ENCODE measurements around the gene NTNG2. TPM values are rescaled to one million over a fixed set of nuclear protein-coding genes. Genes with fewer than 3 reads are reported as not detected.

Gene NTNG2
- total and polyA plus RNA-seq, 2 donors (not counting 1 experiment from before 2014, with no cell fraction given): 5.0 to 6.6 TPM

- Histone ChIP-seq H2AFZ (ENCODE audit: insufficient read depth, low read depth, low read length, poor library complexity, severe bottlenecking) (no peak overlapping the region), H3K9ac (ENCODE audit: low read length) (no peak overlapping the region), H3K4me1 (ENCODE audit: control insufficient read depth in 2 of 2, insufficient read depth in 2 of 2, low read length in 2 of 2) (peaks cover 2 to 3% of the 10 kb centered on the region in 2 donors), H3K4me3 (ENCODE audit: control extremely low read depth in 1 of 5, extremely low read depth in 1 of 5, insufficient read depth in 1 of 5, low read depth in 2 of 5, low read length in 4 of 5) (no peak overlapping the region), H3K27me3 (replicated peaks in 1 of 4; ENCODE audit: control extremely low read depth in 1 of 4, control insufficient read depth in 3 of 4, insufficient read depth in 4 of 4, low read length in 3 of 4) (peaks cover 0 to 35% (median 10%) of the 10 kb centered on the region in 4 experiments), H3K27ac (ENCODE audit: low read length in 2 of 2) (no peak overlapping the region), H4K20me1 (ENCODE audit: control insufficient read depth, insufficient read depth, low read length, poor library complexity, severe bottlenecking) (no peaks in the 10 kb centered on the region), H3K9me3 (ENCODE audit: control extremely low read depth in 1 of 3, control insufficient read depth in 2 of 3, insufficient read depth in 1 of 3, low read length in 2 of 3) (peaks cover 0 to 6% (median 0%) of the 10 kb centered on the region in 3 donors), H3K36me3 (replicated peaks in 1 of 2; ENCODE audit: control extremely low read depth in 1 of 2, control insufficient read depth in 1 of 2, extremely low read depth in 1 of 2, insufficient read depth in 2 of 2, low read length in 1 of 2) (no peaks in the 10 kb centered on the region), H3K79me2 (ENCODE audit: control insufficient read depth, insufficient read depth, low read length) (no peaks in the 10 kb centered on the region), H3K4me2 (replicated peaks; ENCODE audit: low read depth, low read length, poor library complexity, severe bottlenecking) (no peak overlapping the region)
- Mint-ChIP-seq H3K27ac (no peak overlapping the region), H3K9me3 (ENCODE audit: insufficient read depth) (no peaks in the 10 kb centered on the region), H3K27me3 (peaks cover 55% of the 10 kb centered on the region), H3K4me1 (peaks cover 6% of the 10 kb centered on the region), H3K4me3 (no peak overlapping the region)
- no peak for DNase-seq
- ChIA-PET POLR2A (no interaction called here), CTCF (interaction anchor here (0.6 kb wide), 1 partner anchor 23 kb away, joined by 3 read pairs; no protein-coding TSS in a partner anchor)
- TF ChIP-seq CTCF (IDR thresholded peaks at IDR 0.05) (no peak), EZH2 (IDR thresholded peaks at IDR 0.05; ENCODE audit: borderline replicate concordance, insufficient read depth, low read depth, low read length, poor library complexity, severe bottlenecking) (no peak)
- intact Hi-C loops (cut with micrococcal nuclease): no loop called here
- WGBS (ENCODE audit: insufficient coverage): 96% methylated on average over 12 of the region's 13 CpGs
- no peak for ATAC-seq (ENCODE audit: low read depth)
Measured at GRCh38 chr9:132146575-132146974, 15.3 kb upstream of the NTNG2 start.

DNA sequence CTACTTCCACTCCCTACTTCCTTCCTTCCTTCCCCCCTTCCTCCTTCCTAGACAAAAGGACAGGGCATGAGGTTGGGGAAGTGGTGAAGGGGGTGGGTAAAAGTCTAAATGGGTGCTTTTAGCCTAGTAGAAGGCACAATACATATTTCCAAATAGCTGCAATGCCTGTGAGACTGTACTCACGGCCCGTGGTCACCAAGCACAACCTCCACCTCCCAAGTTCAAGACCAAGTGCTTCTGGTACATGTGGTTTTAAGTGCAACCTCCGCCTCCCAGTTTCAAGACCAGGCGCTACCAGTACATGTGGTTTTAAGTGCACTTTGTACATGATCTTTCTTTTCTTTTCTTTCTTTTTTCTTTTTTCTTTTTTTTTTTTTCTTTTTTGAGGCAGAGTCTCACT is 14.5 kb upstream of the NTNG2 start:
- ChIA-PET POLR2A (no interaction called here), CTCF (no interaction called here)
- H3K27ac ChIP-seq (ENCODE audit: low read length in 2 of 2): no peak overlapping the region
- no peak overlapping the region for H3K4me3 Mint-ChIP-seq
- H3K4me1 ChIP-seq (ENCODE audit: control insufficient read depth in 2 of 2, insufficient read depth in 2 of 2, low read length in 2 of 2): no peaks in the 10 kb centered on the region
- peaks cover 49% of the 10 kb centered on the region for H3K27me3 Mint-ChIP-seq
- peaks cover 0 to 36% (median 8%) of the 10 kb centered on the region in 4 experiments for H3K27me3 ChIP-seq (replicated peaks in 1 of 4; ENCODE audit: control extremely low read depth in 1 of 4, control insufficient read depth in 3 of 4, insufficient read depth in 4 of 4, low read length in 3 of 4)
- H3K4me3 ChIP-seq (ENCODE audit: control extremely low read depth in 1 of 5, extremely low read depth in 1 of 5, insufficient read depth in 1 of 5, low read depth in 2 of 5, low read length in 4 of 5): no peak overlapping the region
- WGBS (ENCODE audit: insufficient coverage): 67% methylated on average over 2 of the region's 4 CpGs
- no peak for ATAC-seq (ENCODE audit: low read depth)
- H3K27ac Mint-ChIP-seq: no peak overlapping the region
- H3K4me2 ChIP-seq (replicated peaks; ENCODE audit: low read depth, low read length, poor library complexity, severe bottlenecking): no peak overlapping the region
- H3K4me1 Mint-ChIP-seq: no peaks in the 10 kb centered on the region
- no peaks in the 10 kb centered on the region for H3K36me3 ChIP-seq (replicated peaks in 1 of 2; ENCODE audit: control extremely low read depth in 1 of 2, control insufficient read depth in 1 of 2, extremely low read depth in 1 of 2, insufficient read depth in 2 of 2, low read length in 1 of 2)
- no peak for TF ChIP-seq EZH2 (IDR thresholded peaks at IDR 0.05; ENCODE audit: borderline replicate concordance, insufficient read depth, low read depth, low read length, poor library complexity, severe bottlenecking)
- no peak for TF ChIP-seq CTCF (IDR thresholded peaks at IDR 0.05)
- no peak overlapping the region for H2AFZ ChIP-seq (ENCODE audit: insufficient read depth, low read depth, low read length, poor library complexity, severe bottlenecking)
- intact Hi-C loops (cut with micrococcal nuclease): no loop called here
- no peak overlapping the region for H3K9ac ChIP-seq (ENCODE audit: low read length)
- H3K79me2 ChIP-seq (ENCODE audit: control insufficient read depth, insufficient read depth, low read length): no peaks in the 10 kb centered on the region
- no peaks in the 10 kb centered on the region for H4K20me1 ChIP-seq (ENCODE audit: control insufficient read depth, insufficient read depth, low read length, poor library complexity, severe bottlenecking)
- peaks cover 0 to 3% (median 0%) of the 10 kb centered on the region in 3 donors for H3K9me3 ChIP-seq (ENCODE audit: control extremely low read depth in 1 of 3, control insufficient read depth in 2 of 3, insufficient read depth in 1 of 3, low read length in 2 of 3)
- no peaks in the 10 kb centered on the region for H3K9me3 Mint-ChIP-seq (ENCODE audit: insufficient read depth)
- DNase-seq: no peak
